Right ventricle myocardium superior (tissue), 1 donor: ENCODE results near the gene DERA. TPM values are rescaled to one million over a fixed set of nuclear protein-coding genes. Genes with fewer than 3 reads are reported as not detected.
"Not testable (repeated sequence)": the region's sequence is repeated elsewhere in the genome, so short reads cannot be mapped to it uniquely, and the experiment has no call there.

ENCODE experiments used
- ATAC-seq: fragments of 200-7000 bp; cut with Tn5 transposase; one replicate; pipeline ENCODE4 v1.9.1; 2020; ENCODE audit warnings: mild to moderate bottlenecking; ENCODE audit not compliant: poor library complexity
- DNase-seq: peaks from one replicate; pipeline ENCODE4 v3.0.0-alpha.2; 2020
- intact Hi-C: fragments of 100-400 bp; cut with DNase I; formaldehyde crosslinking; loops from one replicate; pipeline ENCODE4 v1.11.2; 2022
- total RNA-seq: library from RNA; stranded (reverse); fragmentation: NEBNext Ultra II Directional; extraction: Animal tissue kit (Norgen Biotek cat#: 25700); gene quantifications from one replicate; pipeline ENCODE4 v1.2.1, GENCODE V29; 2021
- donor health status: DM: no; HTN: yes; CAD: no; lungs with severe emphysema.

The DERA gene
- total RNA-seq, 1 donor from 2014 or later: 15.9 TPM

DNA sequence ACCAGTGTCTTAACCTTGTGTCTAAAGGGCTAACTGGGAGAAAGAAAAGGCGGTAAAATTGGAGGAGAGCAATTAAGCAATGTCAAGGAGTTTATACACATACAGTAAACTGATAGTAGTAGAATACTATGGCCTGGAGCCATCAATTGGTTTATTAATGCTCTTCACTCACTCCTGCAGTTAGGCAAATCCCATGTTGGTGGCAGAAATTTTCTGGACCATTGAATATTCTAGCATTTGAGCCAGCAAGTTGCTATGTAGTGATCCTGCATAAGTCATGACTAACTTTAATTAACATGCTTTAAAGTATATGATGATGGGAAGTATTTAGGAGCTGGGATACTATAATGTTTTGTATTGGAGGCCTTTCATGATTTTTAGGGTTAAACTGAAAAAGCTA is 14.3 kb upstream of the DERA start:
- DNase-seq (no peak), ATAC-seq (no peak)
- intact Hi-C loops: no loop called here

DNA sequence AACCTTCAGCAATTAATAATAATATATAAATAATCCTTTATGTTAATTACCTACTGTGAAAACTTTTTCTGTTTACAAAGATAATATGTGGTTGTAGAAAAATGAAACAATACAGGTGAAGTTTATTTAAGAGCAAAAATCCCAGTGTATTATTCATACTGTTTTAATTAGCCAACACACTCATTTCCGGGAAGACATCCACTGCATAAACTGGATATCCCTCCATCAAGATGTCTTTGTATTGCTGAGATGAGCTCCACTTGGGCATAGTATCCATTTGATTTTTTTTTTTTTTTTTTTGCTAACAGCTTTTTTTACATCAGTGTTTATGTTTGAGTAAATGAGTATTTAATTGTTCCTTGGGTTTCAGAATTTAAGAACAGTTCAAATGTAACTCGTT is 13.7 kb upstream of the DERA start:
- ATAC-seq: no peak
- intact Hi-C loops: no loop called here
- no peak for DNase-seq

DNA sequence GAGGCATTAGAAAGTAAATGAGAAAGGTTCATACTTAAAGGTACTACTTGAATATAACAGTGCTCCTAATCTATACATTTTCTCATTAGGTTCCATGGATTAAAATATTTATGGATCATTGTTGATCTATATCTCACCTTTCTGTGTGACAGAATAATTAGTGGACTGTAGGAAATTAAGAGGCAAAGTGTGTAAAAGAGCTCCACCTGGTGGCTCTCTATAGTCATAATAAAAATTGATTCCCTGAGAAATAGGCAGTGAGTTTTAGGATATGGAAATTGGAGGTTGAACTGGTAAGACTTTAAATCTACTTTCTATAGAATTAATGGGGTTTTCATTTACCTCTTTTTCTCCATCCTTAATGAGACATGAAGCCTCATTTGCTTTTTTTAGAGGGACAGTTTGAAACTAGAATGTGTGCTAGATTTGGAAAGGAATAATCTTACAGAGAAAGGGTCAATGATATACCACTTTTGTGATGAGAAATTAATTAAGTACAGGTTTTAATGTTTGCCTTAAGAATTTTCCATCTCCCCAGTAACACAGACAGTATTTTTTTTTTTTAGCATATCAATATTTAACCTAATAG is 11.8 kb upstream of the DERA start:
- DNase-seq (no peak), ATAC-seq (no peak)
- intact Hi-C loops: no loop called here

GRCh38 chr12:15904378-15904920 is 6.7 kb upstream of the DERA start:
- ATAC-seq (peak; percentile 78), DNase-seq (no peak)
- intact Hi-C loops: no loop called here

DNA sequence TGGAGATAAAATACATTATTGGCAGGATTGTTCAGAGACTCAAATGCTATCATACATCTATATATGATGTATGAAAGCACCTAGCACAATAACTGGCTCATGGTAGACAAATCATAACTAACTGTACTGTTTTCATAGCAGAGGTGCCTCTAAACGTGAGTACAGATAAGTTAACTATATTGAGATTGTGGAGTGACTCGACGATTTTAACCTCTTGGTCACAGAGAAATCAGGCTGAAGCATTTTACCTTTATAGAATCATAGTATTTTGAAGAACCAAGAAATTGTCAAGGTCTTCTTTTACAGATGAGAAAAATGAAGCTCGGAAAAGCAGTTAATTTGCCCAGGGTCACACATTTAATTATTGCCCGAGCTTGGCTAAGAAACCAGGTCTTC is 666 bp upstream of the DERA start:
- intact Hi-C loops: no loop called here
- no peak for DNase-seq
- ATAC-seq: no peak

DNA sequence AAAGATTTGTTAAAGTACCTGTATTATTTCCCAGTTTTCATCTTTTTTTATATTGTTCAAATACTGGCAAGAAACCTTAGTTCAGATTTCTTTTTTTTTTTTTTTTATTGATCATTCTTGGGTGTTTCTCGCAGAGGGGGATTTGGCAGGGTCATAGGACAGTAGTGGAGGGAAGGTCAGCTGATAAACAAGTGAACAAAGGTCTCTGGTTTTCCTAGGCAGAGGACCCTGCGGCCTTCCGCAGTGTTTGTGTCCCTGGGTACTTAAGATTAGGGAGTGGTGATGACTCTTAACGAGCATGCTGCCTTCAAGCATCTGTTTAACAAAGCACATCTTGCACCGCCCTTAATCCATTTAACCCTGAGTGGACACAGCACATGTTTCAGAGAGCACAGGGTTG is 799 bp downstream of the DERA start:
- DNase-seq, intact Hi-C loops: not testable (repeated sequence)
- peak; percentile 45 for ATAC-seq

DNA sequence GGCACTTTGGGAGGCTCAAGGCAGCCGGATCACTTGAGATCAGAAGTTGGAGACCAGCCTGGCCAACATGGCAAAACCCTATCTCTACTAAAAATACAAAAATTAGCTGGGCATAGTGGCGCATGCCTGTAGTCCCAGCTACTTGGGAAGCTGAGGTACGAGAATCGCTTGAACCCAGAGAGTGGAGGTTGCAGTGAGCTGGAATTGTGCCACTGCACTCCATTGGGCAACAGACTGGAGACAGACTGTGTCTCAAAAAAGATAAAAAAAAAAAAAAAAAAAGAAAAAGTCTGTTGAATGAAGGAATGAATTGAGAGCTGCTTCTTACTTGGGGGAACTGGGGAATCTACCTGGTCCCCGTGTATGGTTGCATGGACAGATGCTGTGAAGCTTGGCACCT is 3.0 kb downstream of the DERA start:
- ATAC-seq, intact Hi-C loops, DNase-seq: not testable (repeated sequence)

- intact Hi-C loops: no loop called here
- DNase-seq (no peak), ATAC-seq (no peak)
These were observed 6.9 kb downstream of the DERA start for GRCh38 chr12:15918066-15918465.

GRCh38 chr12:15919418-15919817 is 8.3 kb downstream of the DERA start:
- peak; percentile 39 for ATAC-seq
- intact Hi-C loops: no loop called here

DNA sequence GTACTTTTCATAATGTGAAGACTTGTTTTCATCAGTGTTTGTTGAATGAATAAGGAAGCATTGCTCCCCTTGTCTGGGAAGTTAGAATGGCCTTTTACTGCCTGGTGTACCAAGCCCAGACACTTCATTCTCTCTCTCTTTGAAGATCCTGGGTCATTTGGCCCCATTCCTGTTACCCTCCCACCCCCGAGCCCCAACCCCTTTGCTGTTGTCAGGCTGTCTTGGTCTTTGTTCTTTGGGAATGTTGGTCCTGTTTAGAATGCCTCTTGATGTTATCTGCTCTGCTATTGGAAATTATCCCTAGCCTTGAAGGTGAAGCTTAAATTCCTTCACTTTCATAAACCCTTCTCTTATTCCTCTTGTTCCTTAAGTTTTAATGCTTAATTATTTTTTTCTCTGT is 13.8 kb downstream of the DERA start:
- intact Hi-C loops: no loop called here
- ATAC-seq: no peak
- DNase-seq: no peak

More at GRCh38 chr12:15919418-15919817, 8.3 kb downstream of the DERA start:
- DNase-seq: no peak

DNA sequence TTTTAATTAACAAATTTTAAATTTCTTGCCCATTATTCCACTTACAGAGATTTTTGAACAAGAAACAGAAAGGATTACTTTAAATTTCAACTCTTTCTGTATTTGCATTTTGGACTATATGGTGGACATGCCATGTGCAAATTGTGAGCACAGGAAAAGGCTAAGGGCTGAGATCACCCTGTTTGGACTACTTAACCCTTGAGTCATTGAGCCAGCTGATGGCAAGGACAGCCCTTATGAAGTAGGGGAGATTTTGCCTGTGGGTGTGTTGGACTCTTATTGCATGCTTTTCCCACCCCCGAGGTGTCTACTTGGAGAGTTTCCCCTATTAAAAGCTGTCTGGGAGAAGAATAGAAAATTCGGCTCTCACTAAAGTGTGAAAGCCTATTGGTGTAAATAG is 17.2 kb downstream of the DERA start:
- intact Hi-C loops: no loop called here
- DNase-seq: no peak
- ATAC-seq: no peak

DNA sequence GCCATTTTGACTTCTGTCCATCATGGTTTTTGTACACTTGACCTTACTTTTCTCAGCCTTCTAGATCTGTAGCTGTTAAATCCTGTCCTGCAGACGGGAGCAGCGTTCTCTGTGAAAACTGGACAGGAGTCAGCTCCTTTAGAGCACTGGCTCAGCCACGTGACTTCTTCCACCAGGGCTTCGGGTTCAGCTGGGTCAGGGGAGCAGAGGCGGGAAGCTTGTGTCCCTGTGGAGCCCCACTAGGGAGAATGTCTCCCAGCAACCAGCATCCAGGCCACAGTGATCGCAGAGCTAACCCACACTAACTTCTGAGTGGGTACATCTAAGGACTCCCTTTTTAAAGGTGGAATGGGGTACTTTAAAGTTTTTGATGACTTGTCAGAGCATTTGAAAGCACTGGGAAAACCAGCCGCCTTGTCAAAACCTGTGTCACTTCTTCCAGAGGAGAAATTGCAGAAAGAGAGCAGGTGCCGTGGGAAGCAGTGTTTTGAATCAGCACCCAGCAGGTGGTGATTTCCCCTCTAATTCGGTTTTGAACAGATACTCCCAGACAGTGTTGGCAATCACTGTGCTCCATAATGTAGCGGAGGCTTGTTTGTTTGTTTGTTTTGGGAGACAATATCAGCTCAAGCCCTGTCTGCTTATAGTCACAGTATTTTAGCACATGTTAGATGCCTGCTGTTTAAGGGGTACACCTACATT is 17.9 kb downstream of the DERA start:
- intact Hi-C loops: no loop called here
- ATAC-seq (peak; percentile 64), DNase-seq (peak; percentile 49)

GRCh38 chr12:15931590-15932053 is 20.5 kb downstream of the DERA start:
- intact Hi-C loops: no loop called here
- no peak for DNase-seq
- no peak for ATAC-seq

- ATAC-seq (no peak), DNase-seq (no peak)
- intact Hi-C loops: no loop called here
These were observed 21.2 kb downstream of the DERA start for GRCh38 chr12:15932327-15932726.

DNA sequence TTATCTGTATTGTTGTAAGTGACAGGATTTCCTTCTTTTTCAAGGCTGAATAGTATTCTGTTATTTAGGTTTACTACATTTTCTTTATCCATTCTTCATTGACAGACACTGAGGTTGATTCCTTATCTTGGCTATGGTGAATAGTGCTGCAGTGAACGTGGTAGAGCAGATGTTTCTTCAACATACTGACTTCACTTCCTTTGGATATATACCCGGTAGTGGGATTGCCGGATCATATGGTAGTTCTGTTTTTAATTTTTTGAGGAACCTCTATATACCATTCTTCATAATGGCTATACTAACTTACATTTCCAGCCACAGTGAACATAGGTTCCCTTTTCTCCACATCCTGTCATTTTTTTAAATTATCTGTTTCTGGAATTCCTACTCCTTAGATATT is 21.8 kb downstream of the DERA start:
- DNase-seq (no peak), ATAC-seq (no peak)
- intact Hi-C loops: no loop called here

GRCh38 chr12:15933751-15934150 is 22.6 kb downstream of the DERA start:
- DNase-seq (no peak), ATAC-seq (no peak)
- intact Hi-C loops: no loop called here

GRCh38 chr12:15936751-15937150 is 25.6 kb downstream of the DERA start:
- no peak for ATAC-seq
- intact Hi-C loops: no loop called here
- no peak for DNase-seq

GRCh38 chr12:15937902-15938301 is 26.8 kb downstream of the DERA start:
- intact Hi-C loops: no loop called here
- ATAC-seq (no peak), DNase-seq (no peak)

- ATAC-seq (no peak), DNase-seq (no peak)
- intact Hi-C loops: no loop called here
These were observed 28.0 kb downstream of the DERA start for GRCh38 chr12:15939111-15939510.

DNA sequence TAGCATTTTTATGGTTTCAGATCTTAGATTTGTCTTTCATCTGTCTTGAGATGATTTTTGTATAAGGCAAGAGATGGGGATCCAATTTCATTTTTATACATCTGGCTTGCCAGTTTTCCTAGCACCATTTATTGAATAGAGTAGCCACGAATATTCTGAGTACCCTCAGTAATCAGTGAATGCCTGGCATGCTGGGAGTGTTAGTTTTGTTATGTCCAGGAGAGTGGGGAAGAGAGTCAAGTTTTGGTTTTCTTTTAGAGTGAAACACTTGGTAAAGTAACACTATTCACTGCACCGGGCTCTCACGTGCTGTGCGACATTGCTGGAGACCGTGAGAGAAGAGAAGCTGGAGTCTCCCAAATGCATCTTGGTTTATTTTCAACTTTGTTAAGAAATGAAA is 31.3 kb downstream of the DERA start:
- intact Hi-C loops: no loop called here
- DNase-seq (no peak), ATAC-seq (no peak)
